Spleen (tissue), 11 donors: ENCODE measurements around the gene TNRC18. TPM values are rescaled to one million over a fixed set of nuclear protein-coding genes. Genes with fewer than 3 reads are reported as not detected.

ENCODE experiments used
- DNase-seq: peaks from one replicate; pipeline ENCODE4 v3.0.0-alpha.2; 2020
- H3K27ac ChIP-seq, 8 donors: fragments of 200-600 bp; sonication (generic) in 7 of 8; 1 replicate in 4 of 8; 2 replicates in 4 of 8; pipeline versions ENCODE4 v1.5.0 to v1.8.0; 2016 to 2021; ENCODE audit warnings: inconsistent platforms in 4 of 8, mild to moderate bottlenecking in 4 of 8, moderate library complexity in 1 of 8
- H3K27me3 ChIP-seq, 7 donors: fragments of 200-600 bp; sonication (generic) in 6 of 7; replicated peaks in 1 of 7; 1 replicate in 4 of 7; 2 replicates in 3 of 7; pipeline versions ENCODE4 v1.5.0 to v1.8.0; 2016 to 2021; ENCODE audit warnings: inconsistent platforms in 3 of 7, mild to moderate bottlenecking in 1 of 7
- H3K36me3 ChIP-seq, 6 donors: fragments of 200-600 bp; sonication (generic) in 5 of 6; 1 replicate in 4 of 6; 2 replicates in 2 of 6; pipeline versions ENCODE4 v1.5.0 to v1.8.0; 2016 to 2021; ENCODE audit warnings: inconsistent platforms in 2 of 6
- H3K4me1 ChIP-seq, 6 donors: fragments of 200-600 bp; sonication (generic) in 5 of 6; 1 replicate in 3 of 6; 2 replicates in 3 of 6; pipeline versions ENCODE4 v1.5.0 to v1.8.0; 2016 to 2021; ENCODE audit warnings: inconsistent platforms in 3 of 6
- H3K4me3 ChIP-seq, 8 donors: fragments of 200-600 bp; sonication (generic) in 7 of 8; 1 replicate in 4 of 8; 2 replicates in 4 of 8; pipeline versions ENCODE4 v1.5.0 to v1.8.0; 2016 to 2021; ENCODE audit warnings: inconsistent platforms in 4 of 8, mild to moderate bottlenecking in 4 of 8, moderate library complexity in 2 of 8
- H3K9me3 ChIP-seq, 8 donors: fragments of 200-600 bp; sonication (generic) in 7 of 8; 1 replicate in 4 of 8; 2 replicates in 4 of 8; pipeline versions ENCODE4 v1.5.0 to v1.8.0; 2016 to 2021; ENCODE audit warnings: inconsistent platforms in 4 of 8
- POLR2A ChIP-seq, 3 donors: fragments of 450-650 bp; IDR thresholded peaks; one replicate each; pipeline ENCODE4 v1.5.1; 2017; ENCODE audit warnings: antibody characterized with exemption in 3 of 3, mild to moderate bottlenecking in 1 of 3
- POLR2AphosphoS5 ChIP-seq, 3 donors: sonication (generic); formaldehyde crosslinking; IDR thresholded peaks; one replicate each; pipeline ENCODE4 v1.5.1; 2017; ENCODE audit warnings: antibody characterized with exemption in 3 of 3
- WGBS, 5 donors: extraction: QIAGEN DNeasy Blood & Tissue Kit in 3 of 5; methylation state at CpG; one replicate each; pipeline versions ENCODE4 v1.1.5 to v1.1.7; 2013 to 2018; 5-methylcytosine and 5-hydroxymethylcytosine counted together
- intact Hi-C: fragments of 100-400 bp; cut with DNase I; formaldehyde crosslinking; loops from one replicate; pipeline ENCODE4 v1.15.0; 2023; ENCODE audit warnings: low total_unique reads
- polyA plus RNA-seq, 3 donors: library from polyadenylated mRNA; stranded (reverse); fragments of 200-250 nt; gene quantifications; one replicate each; pipeline ENCODE4 v1.2.1, GENCODE V29; 2013
- total RNA-seq, 7 donors: library from RNA; depleted of rRNA in 3 of 7; stranded (reverse); fragments of >200 nt in 3 of 7; fragmentation: NEBNext Ultra II Directional in 4 of 7; extraction: Animal tissue kit (Norgen Biotek cat#: 25700) in 4 of 7; gene quantifications; one replicate each; pipeline versions ENCODE4 v1.1.0 to v1.2.1, GENCODE V29; 2016 to 2021
- TF ChIP-seq, protein P1 (sequence below), 11 experiments: fragments of 200-600 bp in 7 of 11; fragments of 450-650 bp in 4 of 11; sonication (generic) in 4 of 11; IDR thresholded peaks in 8 of 11; conservative IDR thresholded peaks in 3 of 11; 1 replicate in 7 of 11; 2 replicates in 4 of 11; pipeline versions ENCODE4 v1.4.0 to v1.8.0; 2016 to 2021; ENCODE audit warnings: antibody characterized with exemption in 11 of 11, inconsistent platforms in 4 of 11, mild to moderate bottlenecking in 1 of 11
- donor health status: healthy with polysubstance abuse.
- donor health status: DM: no; HTN: no; CAD: no; lungs with moderate emphysema.
- donor health status: DM: no; HTN: no; CAD: no.
- donor health status: Bipolar disorder and iron deficiency.
- donor health status: healthy.
- donor health status: DM: no; HTN: no; CAD: no.
- donor health status: DM: yes; HTN: yes; CAD: no.

Gene TNRC18
- total and polyA plus RNA-seq, 10 donors: 3.4 to 124 (median 71.0) TPM

DNA sequence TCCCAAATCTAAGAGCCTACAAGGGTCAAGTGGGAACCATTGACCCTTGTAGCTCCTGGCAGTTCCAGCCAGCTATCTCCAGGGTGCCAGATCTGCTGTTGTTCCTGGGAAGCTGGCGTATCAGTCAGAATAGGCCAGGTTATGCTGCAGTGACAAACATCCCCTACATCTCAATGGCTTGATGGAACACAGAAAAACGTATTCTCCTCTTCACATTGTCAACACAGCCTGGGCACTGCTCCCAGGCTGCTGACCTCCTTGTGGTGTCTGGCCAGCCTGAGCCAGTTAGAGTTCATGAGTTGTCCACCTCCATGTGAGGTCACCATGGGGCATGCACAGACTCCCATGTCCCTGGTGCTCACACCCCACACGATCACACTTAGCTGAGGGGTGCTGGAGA lies 9.5 kb upstream of the TNRC18 start:
- Histone ChIP-seq H3K4me3 (no peak overlapping the region), H3K27ac (no peak overlapping the region), H3K9me3 (peaks cover 0 to 17% (median 8%) of the 10 kb centered on the region in 8 donors), H3K36me3 (peaks cover 0 to 9% (median 0%) of the 10 kb centered on the region in 6 donors), H3K27me3 (peaks cover 0 to 42% (median 17%) of the 10 kb centered on the region in 7 donors), H3K4me1 (peaks cover 17 to 26% (median 23%) of the 10 kb centered on the region in 6 donors)
- intact Hi-C loops: loop anchor here (10.0 kb wide), 1 partner anchor 48 kb away; no protein-coding TSS in a partner anchor
- 91 to 94% (median 94%) methylated on average over 3 of the region's 3 CpGs for WGBS, 5 donors
- DNase-seq: no peak
- TF ChIP-seq POLR2AphosphoS5 (IDR thresholded peaks at IDR 0.05) (no peak), POLR2A (IDR thresholded peaks at IDR 0.05) (no peak)
- TF ChIP-seq, protein P1, sequence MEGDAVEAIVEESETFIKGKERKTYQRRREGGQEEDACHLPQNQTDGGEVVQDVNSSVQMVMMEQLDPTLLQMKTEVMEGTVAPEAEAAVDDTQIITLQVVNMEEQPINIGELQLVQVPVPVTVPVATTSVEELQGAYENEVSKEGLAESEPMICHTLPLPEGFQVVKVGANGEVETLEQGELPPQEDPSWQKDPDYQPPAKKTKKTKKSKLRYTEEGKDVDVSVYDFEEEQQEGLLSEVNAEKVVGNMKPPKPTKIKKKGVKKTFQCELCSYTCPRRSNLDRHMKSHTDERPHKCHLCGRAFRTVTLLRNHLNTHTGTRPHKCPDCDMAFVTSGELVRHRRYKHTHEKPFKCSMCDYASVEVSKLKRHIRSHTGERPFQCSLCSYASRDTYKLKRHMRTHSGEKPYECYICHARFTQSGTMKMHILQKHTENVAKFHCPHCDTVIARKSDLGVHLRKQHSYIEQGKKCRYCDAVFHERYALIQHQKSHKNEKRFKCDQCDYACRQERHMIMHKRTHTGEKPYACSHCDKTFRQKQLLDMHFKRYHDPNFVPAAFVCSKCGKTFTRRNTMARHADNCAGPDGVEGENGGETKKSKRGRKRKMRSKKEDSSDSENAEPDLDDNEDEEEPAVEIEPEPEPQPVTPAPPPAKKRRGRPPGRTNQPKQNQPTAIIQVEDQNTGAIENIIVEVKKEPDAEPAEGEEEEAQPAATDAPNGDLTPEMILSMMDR (IDR thresholded peaks at IDR 0.05 in 8 of 11, conservative IDR thresholded peaks at IDR 0.05 in 3 of 11): no peak

GRCh38 chr7:5432691-5433090 lies 9.1 kb upstream of the TNRC18 start:
- Histone ChIP-seq H3K27me3 (peaks cover 0 to 47% (median 22%) of the 10 kb centered on the region in 7 donors), H3K4me1 (peaks cover 17 to 30% (median 28%) of the 10 kb centered on the region in 6 donors), H3K9me3 (peaks cover 0 to 16% (median 6%) of the 10 kb centered on the region in 8 donors), H3K36me3 (peaks cover 0 to 5% (median 0%) of the 10 kb centered on the region in 6 donors), H3K4me3 (no peak overlapping the region), H3K27ac (no peak overlapping the region)
- intact Hi-C loops: loop anchor here (10.0 kb wide), 1 partner anchor 48 kb away; no protein-coding TSS in a partner anchor
- no peak for DNase-seq
- no peak for TF ChIP-seq POLR2AphosphoS5 (IDR thresholded peaks at IDR 0.05)
- TF ChIP-seq POLR2A (IDR thresholded peaks at IDR 0.05): no peak
- TF ChIP-seq, protein P1 (IDR thresholded peaks at IDR 0.05 in 8 of 11, conservative IDR thresholded peaks at IDR 0.05 in 3 of 11): no peak
- WGBS, 5 donors: 80 to 93% (median 85%) methylated on average over 3 of the region's 3 CpGs

GRCh38 chr7:5431560-5432015 lies 8.0 kb upstream of the TNRC18 start:
- Histone ChIP-seq H3K27ac (no peak overlapping the region), H3K36me3 (no peaks in the 10 kb centered on the region), H3K4me3 (no peak overlapping the region), H3K4me1 (peaks cover 19 to 41% (median 37%) of the 10 kb centered on the region in 6 donors), H3K27me3 (peaks cover 0 to 58% (median 32%) of the 10 kb centered on the region in 7 donors), H3K9me3 (peaks cover 0 to 7% (median 2%) of the 10 kb centered on the region in 8 donors)
- TF ChIP-seq, protein P1 (IDR thresholded peaks at IDR 0.05 in 8 of 11, conservative IDR thresholded peaks at IDR 0.05 in 3 of 11): no peak
- TF ChIP-seq POLR2A (IDR thresholded peaks at IDR 0.05) (no peak), POLR2AphosphoS5 (IDR thresholded peaks at IDR 0.05) (no peak)
- intact Hi-C loops: loop anchor here (10.0 kb wide), 1 partner anchor 47 kb away; no protein-coding TSS in a partner anchor
- DNase-seq: no peak
- 56 to 73% (median 65%) methylated on average over 4 of the region's 4 CpGs for WGBS, 5 donors

DNA sequence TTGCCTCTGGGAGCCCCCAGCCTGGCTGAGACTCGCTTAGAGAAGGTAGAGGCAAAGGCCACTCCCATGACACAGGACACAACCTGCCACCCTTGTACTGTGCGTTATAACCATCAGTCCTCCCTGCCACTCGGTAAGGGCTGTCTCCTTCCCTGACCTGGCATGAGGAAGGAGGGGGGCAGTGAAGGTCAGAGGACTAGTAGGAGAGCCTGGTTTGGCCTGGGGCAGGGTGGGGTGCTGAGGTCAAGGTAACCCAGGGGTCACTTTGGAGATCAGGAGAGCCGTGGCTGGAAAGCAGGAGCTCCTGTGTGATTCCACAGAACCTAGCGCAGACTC lies 6.9 kb upstream of the TNRC18 start:
- peaks cover 21 to 52% (median 43%) of the 10 kb centered on the region in 6 donors for H3K4me1 ChIP-seq
- H3K27ac ChIP-seq: peak overlapping the region in 2 of 8 donors; percentile 96 to 100
- peaks cover 0 to 68% (median 42%) of the 10 kb centered on the region in 7 donors for H3K27me3 ChIP-seq
- TF ChIP-seq, protein P1 (IDR thresholded peaks at IDR 0.05 in 8 of 11, conservative IDR thresholded peaks at IDR 0.05 in 3 of 11): no peak
- TF ChIP-seq POLR2A (IDR thresholded peaks at IDR 0.05): no peak
- no peak for TF ChIP-seq POLR2AphosphoS5 (IDR thresholded peaks at IDR 0.05)
- WGBS, 5 donors: 59 to 82% (median 74%) methylated on average over 2 to 5 of the region's 5 CpGs
- no peak overlapping the region for H3K4me3 ChIP-seq
- intact Hi-C loops: loop anchor here (10.0 kb wide), 1 partner anchor 46 kb away; no protein-coding TSS in a partner anchor
- no peak for DNase-seq
- H3K36me3 ChIP-seq: no peaks in the 10 kb centered on the region
- peaks cover 0 to 7% (median 2%) of the 10 kb centered on the region in 8 donors for H3K9me3 ChIP-seq
